HUES64 (cell line): ENCODE results near the gene ITPR3.
A peak's percentile ranks its signal among the peaks of the same experiment; 100 is the strongest.

Experiments used
- H3K27ac ChIP-seq: 2 replicates; pipeline ENCODE4 v1.7.0; 2013; ENCODE audit warnings: low read depth, low read length, inconsistent platforms
- H3K27me3 ChIP-seq: 2 replicates; pipeline ENCODE4 v1.6.1; 2013; ENCODE audit warnings: mild to moderate bottlenecking, low read length; ENCODE audit not compliant: insufficient read depth
- H3K36me3 ChIP-seq: 2 replicates; pipeline ENCODE4 v1.6.1; 2013; ENCODE audit warnings: mild to moderate bottlenecking, low read length; ENCODE audit not compliant: insufficient read depth
- H3K4me1 ChIP-seq: 2 replicates; pipeline ENCODE4 v1.6.1; 2013; ENCODE audit warnings: mild to moderate bottlenecking, low read length, moderate library complexity; ENCODE audit not compliant: insufficient read depth
- H3K4me3 ChIP-seq: 2 replicates; pipeline ENCODE4 v1.5.1; 2013; ENCODE audit warnings: mild to moderate bottlenecking, low read length, moderate library complexity
- H3K9ac ChIP-seq: 2 replicates; pipeline ENCODE4 v1.6.1; 2013; ENCODE audit warnings: mild to moderate bottlenecking, low read depth, low read length
- H3K9me3 ChIP-seq: 2 replicates; pipeline ENCODE4 v1.6.1; 2013; ENCODE audit warnings: low read depth, low read length; ENCODE audit not compliant: insufficient read depth
- WGBS: fragments of 150-250, 120-280 bp; methylation state at CpG from one replicate; pipeline ENCODE4 v1.1.7; 2013; ENCODE audit warnings: missing lambda C conversion rate; 5-methylcytosine and 5-hydroxymethylcytosine counted together

The ITPR3 gene

GRCh38 chr6:33708516-33709204 lies 87.5 kb downstream of the ITPR3 start:
- no peak overlapping the region for H3K4me3 ChIP-seq
- H3K27ac ChIP-seq = no peak overlapping the region
- H3K9me3 ChIP-seq = no peaks in the 10 kb centered on the region
- H3K9ac ChIP-seq = no peak overlapping the region
- 94% methylated on average over 10 of the region's 10 CpGs for WGBS
- H3K4me1 ChIP-seq = peaks cover 7% of the 10 kb centered on the region; the same call in 1 of the 2 replicates
- H3K27me3 ChIP-seq = no peaks in the 10 kb centered on the region
- H3K36me3 ChIP-seq = peaks cover 50% of the 10 kb centered on the region

DNA sequence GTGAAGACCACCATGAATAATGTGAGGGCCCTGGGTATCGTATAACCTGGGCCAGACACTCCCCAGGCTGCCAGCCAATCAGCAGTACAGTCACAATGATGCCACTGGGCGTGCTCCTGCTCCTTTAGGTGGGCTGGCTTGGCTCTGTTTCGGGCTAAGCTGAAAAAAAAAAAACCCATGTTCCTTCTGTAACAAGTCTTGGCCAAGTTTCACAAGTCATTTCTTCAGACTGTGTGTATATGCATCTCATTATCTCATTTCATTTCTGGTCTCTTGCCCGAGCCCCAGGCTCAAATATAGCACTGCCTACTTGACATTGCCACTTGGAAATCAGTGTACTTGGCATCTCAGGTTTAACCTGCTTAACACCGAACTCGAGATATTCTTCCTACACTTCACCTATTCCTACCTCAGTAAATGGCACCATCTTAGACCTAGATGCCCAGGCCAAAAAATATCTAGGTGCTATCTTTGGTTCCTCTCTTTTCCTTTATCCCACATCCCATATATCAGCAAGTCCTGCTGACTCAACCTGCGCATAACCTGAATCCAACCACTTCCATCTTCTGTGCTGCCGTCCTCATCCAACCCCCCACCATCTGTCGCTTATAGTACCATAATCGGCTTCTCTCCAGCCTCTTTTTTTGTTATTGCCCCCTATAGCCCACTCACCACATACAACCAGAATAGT lies 88.6 kb downstream of the ITPR3 start:
- H3K4me3 ChIP-seq = no peak overlapping the region
- no peaks in the 10 kb centered on the region for H3K9me3 ChIP-seq
- H3K27ac ChIP-seq = no peak overlapping the region
- 97% methylated on average over 10 of the region's 10 CpGs for WGBS
- peaks cover 7% of the 10 kb centered on the region; the same call in 1 of the 2 replicates for H3K4me1 ChIP-seq
- H3K27me3 ChIP-seq = no peaks in the 10 kb centered on the region
- peaks cover 40% of the 10 kb centered on the region for H3K36me3 ChIP-seq
- no peak overlapping the region for H3K9ac ChIP-seq

- Histone ChIP-seq H3K27ac (no peak overlapping the region), H3K27me3 (no peaks in the 10 kb centered on the region), H3K4me1 (peaks cover 7% of the 10 kb centered on the region; the same call in 1 of the 2 replicates), H3K9me3 (no peaks in the 10 kb centered on the region), H3K4me3 (peak overlapping the region; percentile 80), H3K9ac (no peak overlapping the region), H3K36me3 (peaks cover 40% of the 10 kb centered on the region)
- WGBS = 86% methylated on average over 15 of the region's 15 CpGs
These were observed 89.4 kb downstream of the ITPR3 start for GRCh38 chr6:33710296-33711121.

GRCh38 chr6:33711140-33712129 lies 90.3 kb downstream of the ITPR3 start, which contains the start of gene UQCC2:
UQCC2 (minus strand) TSS chr6:33711700; CDS start chr6:33711686, 14 bp downstream.
- peaks cover 7% of the 10 kb centered on the region; the same call in 1 of the 2 replicates for H3K4me1 ChIP-seq
- H3K9me3 ChIP-seq = no peaks in the 10 kb centered on the region
- H3K36me3 ChIP-seq = peaks cover 40% of the 10 kb centered on the region
- WGBS = 6% methylated on average over 71 of the region's 73 CpGs
- H3K4me3 ChIP-seq = peak within 1 kb of the TSS; percentile 80
- no peaks in the 10 kb centered on the region for H3K27me3 ChIP-seq
- H3K27ac ChIP-seq = peak within 1 kb of the TSS; percentile 98
- peak within 1 kb of the TSS; percentile 98 for H3K9ac ChIP-seq

GRCh38 chr6:33712914-33713313 lies 91.8 kb downstream of the ITPR3 start:
- H3K36me3 ChIP-seq = peaks cover 28% of the 10 kb centered on the region
- no peaks in the 10 kb centered on the region for H3K27me3 ChIP-seq
- no peak overlapping the region for H3K27ac ChIP-seq
- H3K4me1 ChIP-seq = peaks cover 13% of the 10 kb centered on the region
- H3K4me3 ChIP-seq = no peak overlapping the region
- no peak overlapping the region for H3K9ac ChIP-seq
- 86% methylated on average over 3 of the region's 3 CpGs for WGBS
- no peaks in the 10 kb centered on the region for H3K9me3 ChIP-seq

DNA sequence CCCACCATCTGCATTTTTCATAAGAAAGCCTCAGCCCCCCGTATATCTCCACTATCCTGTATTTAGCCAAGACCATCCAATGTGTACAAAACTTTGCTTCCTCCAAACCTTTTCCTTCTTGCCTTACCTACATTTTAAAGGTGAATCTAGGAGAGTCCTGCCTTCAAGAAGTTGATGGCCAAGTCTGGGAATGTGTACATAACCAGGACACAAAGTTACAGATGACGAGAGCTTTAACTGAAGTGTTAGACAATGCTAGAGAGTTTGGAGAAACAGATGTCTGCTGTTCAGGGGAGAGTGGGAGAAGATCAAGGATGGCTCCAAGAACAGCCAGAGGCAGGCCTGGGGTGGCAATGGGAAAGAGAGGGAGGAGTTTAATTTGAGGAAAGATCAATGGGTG lies 92.7 kb downstream of the ITPR3 start:
- H3K9me3 ChIP-seq = no peaks in the 10 kb centered on the region
- peaks cover 19% of the 10 kb centered on the region for H3K36me3 ChIP-seq
- H3K27me3 ChIP-seq = no peaks in the 10 kb centered on the region
- 69% methylated on average over 2 of the region's 2 CpGs for WGBS
- no peak overlapping the region for H3K4me3 ChIP-seq
- H3K27ac ChIP-seq = no peak overlapping the region
- H3K4me1 ChIP-seq = peaks cover 13% of the 10 kb centered on the region
- no peak overlapping the region for H3K9ac ChIP-seq

DNA sequence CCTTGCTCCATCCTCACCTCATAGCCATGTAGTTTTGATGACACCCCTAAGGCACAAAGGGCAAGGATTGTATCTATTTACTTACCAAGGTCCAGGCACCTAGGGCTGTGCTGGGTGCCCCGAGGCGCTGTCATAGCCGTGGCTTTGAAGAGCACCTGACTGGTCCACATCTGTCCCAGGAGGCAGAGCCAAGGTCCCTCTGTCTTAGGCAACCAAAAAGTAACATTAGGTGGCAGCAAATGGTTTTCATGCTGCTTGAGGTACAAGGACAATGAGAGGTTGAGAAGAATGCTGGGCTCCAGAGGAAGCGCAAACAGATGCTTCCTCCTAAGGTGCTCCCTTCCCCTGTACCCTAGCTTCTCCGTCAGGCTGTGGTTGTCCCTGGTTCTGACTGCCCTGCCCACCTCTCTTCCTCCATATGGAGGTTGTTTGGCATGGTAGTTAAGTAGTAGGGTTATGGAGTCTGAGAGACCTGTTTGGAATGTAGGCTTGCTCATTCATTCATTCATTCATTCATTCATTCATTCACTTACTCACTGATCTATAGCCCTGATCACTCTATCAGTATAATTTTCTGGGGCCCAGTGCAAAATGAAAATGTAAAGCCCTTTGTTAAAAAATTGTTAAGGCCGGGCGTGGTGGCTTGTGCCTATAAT lies 93.4 kb downstream of the ITPR3 start:
- peaks cover 13% of the 10 kb centered on the region for H3K4me1 ChIP-seq
- H3K9me3 ChIP-seq = no peaks in the 10 kb centered on the region
- H3K27ac ChIP-seq = no peak overlapping the region
- no peaks in the 10 kb centered on the region for H3K27me3 ChIP-seq
- H3K4me3 ChIP-seq = no peak overlapping the region
- 92% methylated on average over 7 of the region's 7 CpGs for WGBS
- peaks cover 12% of the 10 kb centered on the region for H3K36me3 ChIP-seq
- no peak overlapping the region for H3K9ac ChIP-seq

GRCh38 chr6:33716379-33716778 lies 95.3 kb downstream of the ITPR3 start:
- Histone ChIP-seq H3K4me1 (peaks cover 6% of the 10 kb centered on the region; the same call in 1 of the 2 replicates), H3K9ac (no peak overlapping the region), H3K36me3 (no peaks in the 10 kb centered on the region), H3K27me3 (no peaks in the 10 kb centered on the region), H3K4me3 (no peak overlapping the region), H3K27ac (no peak overlapping the region), H3K9me3 (no peaks in the 10 kb centered on the region)
- WGBS = 71% methylated on average over 7 of the region's 7 CpGs

DNA sequence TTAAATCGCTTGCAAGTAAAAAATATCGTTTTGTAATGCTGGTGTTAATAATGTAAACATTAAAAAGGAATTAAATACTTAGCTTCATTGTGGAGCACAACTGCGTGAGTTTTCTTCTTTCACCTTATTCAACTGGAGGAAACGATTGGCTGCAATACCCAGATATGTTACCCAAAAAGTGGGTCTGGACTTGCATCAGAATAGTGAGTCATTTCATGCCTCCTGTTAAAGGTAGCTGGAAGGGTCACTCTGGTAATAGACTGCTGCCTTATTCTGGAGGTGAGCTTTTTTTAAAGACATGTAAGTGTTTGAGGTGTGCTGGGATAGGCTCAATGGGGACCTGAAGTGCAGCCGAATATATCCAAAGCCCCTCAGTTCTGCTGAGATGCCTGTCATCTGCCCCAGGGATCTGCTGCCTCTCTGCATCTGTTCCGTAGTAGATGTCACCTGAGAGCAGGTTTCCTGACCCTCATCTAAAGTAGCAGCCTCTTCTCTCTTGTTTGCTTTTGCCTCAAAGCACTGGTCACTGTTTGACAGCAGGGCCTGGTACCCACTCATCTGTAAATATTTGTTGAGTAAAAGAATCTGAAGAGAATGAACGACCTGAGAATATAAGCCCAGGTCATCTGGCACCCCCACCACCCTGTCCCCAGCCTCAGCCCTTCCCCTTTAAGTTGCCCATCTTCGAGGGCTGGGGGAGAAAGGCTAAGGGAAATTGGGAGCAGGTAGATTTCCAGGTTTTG lies 95.9 kb downstream of the ITPR3 start:
- no peak overlapping the region for H3K9ac ChIP-seq
- peaks cover 6% of the 10 kb centered on the region; the same call in 1 of the 2 replicates for H3K4me1 ChIP-seq
- no peaks in the 10 kb centered on the region for H3K27me3 ChIP-seq
- no peak overlapping the region for H3K4me3 ChIP-seq
- no peak overlapping the region for H3K27ac ChIP-seq
- WGBS = 83% methylated on average over 7 of the region's 8 CpGs
- H3K36me3 ChIP-seq = no peaks in the 10 kb centered on the region
- no peaks in the 10 kb centered on the region for H3K9me3 ChIP-seq
